Activated effector memory CD4-positive, alpha-beta T cell treated with anti-CD3 and anti-CD28 coated beads, Interleukin-2, amount 50 U/mL, for 16 hours (primary cell): Measurements from ENCODE around the gene ANKS4B.
"Not testable (repeated sequence)": the region's sequence is repeated elsewhere in the genome, so short reads cannot be mapped to it uniquely, and the experiment has no call there.

Experiments used
- DNase-seq: peaks from one replicate; pipeline ENCODE4 v3.0.0-alpha.2; 2020

The ANKS4B gene

DNA sequence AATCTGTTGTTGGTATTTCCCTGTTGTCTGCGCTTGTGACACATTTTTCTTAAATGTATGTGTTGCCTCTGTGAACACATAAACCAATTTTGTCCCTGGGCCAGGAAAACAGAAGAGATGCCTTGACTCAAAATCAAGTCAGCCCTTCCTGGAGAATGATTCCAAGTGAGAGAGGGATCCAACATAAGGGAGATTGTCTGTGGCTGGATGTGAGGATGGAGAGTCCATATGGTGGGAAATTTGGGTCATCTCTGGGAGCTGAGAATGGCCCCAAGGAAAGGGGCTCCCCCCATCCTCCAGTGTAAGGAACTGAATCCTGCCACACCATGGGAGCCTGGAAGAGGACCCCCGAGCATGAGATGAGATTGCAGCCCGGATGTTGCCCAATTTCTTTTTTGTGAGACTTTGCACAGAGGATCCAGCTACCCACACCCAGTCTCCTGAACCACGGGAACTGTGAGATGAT lies 31.1 kb downstream of the ANKS4B start:
- no peak for DNase-seq

DNA sequence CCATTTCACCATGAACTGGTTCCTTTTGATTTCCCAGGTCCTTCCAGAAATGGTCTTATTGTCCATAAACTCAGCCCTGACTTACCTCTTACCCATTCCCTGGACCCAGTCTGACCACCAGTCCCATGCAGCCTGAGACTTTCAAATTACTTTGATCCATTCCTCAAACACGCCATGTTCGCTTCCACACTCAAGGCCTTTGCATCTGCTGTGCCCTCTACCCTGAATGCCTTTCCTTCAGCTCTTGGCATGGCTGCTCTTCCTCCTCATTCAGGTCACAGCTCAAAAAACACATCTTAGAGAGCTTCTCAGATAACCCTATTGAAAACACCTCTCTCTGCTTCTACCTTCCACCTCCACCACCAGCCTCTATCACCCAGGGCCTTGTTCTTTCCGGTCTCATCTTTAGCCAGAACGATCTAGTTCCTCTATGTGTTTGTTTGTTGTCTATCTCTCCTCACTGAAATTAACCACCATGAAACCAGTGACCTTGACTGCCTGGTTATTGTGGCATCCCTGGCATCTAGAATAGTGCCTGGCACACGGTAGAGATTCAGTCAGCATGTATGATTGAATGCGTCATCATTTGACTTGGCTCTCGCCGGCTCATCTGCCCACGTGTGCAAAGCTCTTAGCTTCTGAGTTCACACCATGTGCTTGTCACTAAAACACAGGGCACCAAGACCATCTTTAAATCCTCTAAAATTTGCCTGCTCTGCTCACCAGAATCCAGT lies 31.8 kb downstream of the ANKS4B start:
- DNase-seq, result no peak

DNA sequence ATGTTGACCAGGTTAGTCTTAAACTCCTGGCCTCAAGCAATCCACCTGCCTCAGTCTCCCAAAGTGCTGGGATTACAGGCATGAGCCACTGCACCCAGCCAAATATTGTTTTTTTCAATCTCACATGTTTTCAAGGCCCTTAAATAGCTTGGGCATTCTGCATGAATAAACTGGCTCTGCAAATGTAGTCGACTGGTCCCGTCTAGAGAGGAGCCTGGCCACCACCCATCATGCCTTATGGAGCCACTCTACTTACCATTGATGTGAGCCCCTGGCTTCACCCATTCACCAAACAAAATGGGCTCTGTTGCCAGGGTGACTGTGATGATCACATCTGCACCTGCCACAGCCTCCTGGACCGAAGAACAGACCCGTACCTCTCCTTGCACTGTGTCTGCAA lies 33.8 kb downstream of the ANKS4B start:
- DNase-seq, result no peak

DNA sequence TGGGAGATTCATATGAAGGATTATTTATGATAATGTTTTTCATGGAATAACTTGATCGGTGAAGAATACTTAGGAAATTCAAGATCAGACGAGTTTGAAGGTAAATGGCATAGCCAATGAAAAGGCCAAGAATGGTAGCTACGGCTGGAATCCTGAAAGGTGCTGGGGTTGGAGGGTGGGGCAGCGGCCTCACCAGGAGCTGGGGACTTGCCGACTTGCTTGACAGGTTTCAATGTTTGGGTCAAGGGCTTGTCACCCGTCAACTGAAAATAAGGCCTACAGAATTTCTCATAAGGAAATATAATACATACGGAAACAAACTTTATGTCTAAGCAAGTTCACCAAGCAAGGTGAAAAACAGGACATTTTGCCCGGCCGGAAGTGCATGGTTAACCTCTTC lies 34.7 kb downstream of the ANKS4B start:
- no peak for DNase-seq

DNA sequence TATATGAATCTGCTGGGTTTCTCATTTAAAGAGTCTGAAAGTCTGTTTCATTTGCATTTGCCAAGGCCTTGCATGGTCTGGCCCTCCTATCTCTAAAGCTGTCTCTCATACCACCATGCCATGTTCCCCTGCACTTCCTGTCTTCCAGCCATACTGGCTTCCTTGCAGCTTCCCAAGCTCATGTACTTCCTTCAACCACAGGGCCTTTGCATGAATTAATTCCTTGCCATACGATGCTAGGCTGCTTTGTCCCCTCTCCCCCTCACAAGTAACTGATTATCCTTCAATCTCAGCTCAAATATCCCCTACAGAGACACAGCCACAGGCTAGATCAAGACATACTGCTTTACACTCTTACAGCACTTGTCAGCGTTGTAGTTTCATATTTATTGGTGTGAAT lies 38.8 kb downstream of the ANKS4B start:
- DNase-seq, result no peak

GRCh38 chr16:21272763-21273162 lies 39.3 kb downstream of the ANKS4B start:
- DNase-seq, result not testable (repeated sequence)

- no peak for DNase-seq
Observed at GRCh38 chr16:21274172-21274726, 40.8 kb downstream of the ANKS4B start.

DNA sequence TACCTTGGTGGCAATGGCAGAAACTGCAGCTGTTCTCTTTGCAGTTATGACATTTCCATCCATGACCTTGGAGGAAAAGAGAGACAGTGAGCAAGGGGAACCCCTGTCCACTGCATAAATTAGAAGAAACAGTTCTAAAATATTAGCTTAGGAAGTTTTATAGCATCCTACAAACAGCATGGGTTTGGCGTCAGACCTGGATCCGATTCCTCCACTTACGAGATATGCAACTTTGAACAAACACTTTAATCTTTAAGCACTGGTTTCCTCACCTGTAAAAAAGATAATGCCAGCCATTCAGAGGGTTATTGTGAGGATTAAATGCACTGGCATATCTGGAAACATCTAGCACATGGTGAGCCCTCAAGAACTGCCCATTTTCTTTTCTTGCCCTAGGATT lies 42.0 kb downstream of the ANKS4B start:
- DNase-seq, result no peak

- no peak for DNase-seq
Observed at GRCh38 chr16:21276090-21276489, 42.6 kb downstream of the ANKS4B start.

DNA sequence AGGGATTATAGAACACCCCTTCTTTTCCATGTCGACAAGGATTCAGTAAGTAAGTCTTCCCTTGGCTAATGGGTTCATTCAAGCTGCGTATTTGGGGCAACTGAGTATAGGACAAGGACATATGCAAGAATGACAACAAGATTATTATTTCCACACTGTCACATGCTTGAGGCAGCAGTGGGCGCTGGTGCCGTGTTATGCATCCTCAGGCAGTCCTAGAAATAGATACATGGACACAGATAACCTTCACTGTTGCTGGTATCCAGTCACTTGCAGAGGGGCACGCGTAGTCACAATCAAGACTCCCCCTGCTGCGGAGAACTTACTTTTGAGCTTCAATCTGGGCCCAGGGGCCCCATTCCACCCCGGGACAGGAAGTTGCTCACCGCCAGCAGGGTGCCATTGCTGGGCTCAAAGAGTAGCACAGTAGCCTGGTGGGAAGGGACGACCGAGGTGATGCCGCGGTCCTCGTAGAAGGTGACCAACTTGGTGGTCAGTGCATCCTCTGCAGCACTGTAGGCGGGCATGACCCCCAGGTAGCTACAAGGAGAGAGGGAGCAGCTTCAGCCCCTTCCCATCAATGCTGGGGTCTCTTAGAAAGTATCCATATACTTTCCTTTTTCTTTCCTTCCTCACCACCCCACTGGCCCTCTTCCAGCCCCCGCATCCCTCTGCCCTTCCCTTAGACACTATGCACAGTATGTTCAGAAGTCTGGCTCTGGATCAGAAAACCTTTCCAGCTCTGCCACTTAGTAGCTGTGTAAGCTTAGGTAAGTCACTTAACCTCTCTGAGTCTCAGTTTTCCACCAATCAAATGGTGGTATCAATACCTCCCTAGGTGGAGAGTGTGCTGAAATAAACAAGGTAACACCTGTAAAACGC lies 43.8 kb downstream of the ANKS4B start:
- DNase-seq, result no peak

- DNase-seq, result peak; percentile 77
Observed at GRCh38 chr16:21277927-21278706, 44.6 kb downstream of the ANKS4B start, which contains the start of gene CRYM. Gene CRYM, minus strand, starts transcription at chr16:21278290. Its CDS starts 39 bp downstream, at chr16:21278251.

DNA sequence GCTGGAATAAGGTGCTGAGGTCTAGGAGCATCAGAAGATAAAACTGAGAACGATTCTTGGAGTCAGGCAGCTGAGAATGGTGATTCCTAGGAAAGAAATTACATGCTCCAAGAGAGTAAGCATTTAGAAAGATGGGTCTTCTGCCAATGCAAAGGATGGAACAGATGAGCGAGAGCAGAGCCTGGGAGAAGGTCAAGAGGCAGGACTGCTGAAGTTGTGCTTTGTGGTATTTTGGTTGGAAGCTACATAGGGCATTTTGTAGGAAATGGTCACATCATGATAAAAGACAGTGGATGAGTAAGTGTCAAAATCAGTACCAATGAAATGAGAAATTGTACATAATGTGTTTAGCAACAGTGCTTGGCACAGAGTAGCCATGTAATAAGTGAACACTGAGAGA lies 46.0 kb downstream of the ANKS4B start:
- DNase-seq, result no peak

DNA sequence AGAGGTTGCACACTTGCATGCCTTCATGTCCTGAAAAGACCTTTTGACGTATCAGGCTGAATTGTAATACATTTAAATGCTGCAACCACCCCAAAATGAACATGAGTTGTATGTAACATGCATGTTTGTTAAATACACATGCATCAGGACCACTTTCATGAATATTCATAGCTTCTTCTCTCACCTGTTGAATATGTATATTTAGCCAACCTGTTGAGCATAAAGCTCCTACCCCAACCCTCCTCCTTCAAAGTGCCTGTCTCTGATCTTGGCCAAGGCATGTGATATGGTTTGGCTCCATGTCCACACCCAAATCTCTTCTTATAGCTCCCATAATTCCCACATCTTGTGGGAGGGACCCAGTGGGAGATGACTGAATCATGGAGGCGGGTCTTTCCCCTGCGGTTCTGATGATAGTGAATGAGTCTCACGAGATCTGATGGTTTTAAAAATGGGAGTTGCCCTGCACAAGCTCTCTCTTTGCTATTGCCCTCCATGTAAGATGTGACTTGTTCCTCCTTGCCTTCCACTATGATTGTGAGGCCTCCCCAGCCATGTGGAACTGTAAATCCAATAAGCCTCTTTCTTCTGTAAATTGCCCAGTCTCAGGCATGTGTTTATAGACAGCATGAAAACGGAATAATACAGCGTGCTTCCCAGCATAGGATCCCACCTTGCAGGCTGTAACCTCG lies 48.3 kb downstream of the ANKS4B start:
- no peak for DNase-seq

- DNase-seq, result no peak
Observed at GRCh38 chr16:21283521-21284289, 50.2 kb downstream of the ANKS4B start.

GRCh38 chr16:21284414-21284813 lies 50.9 kb downstream of the ANKS4B start:
- no peak for DNase-seq

DNA sequence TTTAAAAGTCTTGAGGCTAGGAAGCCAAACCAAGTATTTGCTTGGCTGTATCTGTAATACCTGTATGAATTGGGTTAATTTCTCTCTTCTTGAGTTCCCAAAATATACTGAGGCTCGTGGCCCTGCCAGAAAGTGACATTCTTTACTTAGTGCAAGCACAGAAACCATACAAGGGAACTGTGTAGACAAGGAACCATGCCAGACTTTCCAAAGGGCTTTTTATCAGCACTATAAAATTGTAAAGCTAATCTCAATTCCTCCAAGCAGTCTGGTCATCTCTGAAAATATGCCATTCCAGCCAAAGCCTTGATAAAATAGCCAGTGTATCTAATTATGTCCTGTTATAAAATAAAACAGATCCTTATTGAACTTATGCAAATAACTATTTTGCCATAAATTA lies 51.8 kb downstream of the ANKS4B start:
- DNase-seq, result no peak

- DNase-seq, result not testable (repeated sequence)
Observed at GRCh38 chr16:21289789-21290188, 56.3 kb downstream of the ANKS4B start.

DNA sequence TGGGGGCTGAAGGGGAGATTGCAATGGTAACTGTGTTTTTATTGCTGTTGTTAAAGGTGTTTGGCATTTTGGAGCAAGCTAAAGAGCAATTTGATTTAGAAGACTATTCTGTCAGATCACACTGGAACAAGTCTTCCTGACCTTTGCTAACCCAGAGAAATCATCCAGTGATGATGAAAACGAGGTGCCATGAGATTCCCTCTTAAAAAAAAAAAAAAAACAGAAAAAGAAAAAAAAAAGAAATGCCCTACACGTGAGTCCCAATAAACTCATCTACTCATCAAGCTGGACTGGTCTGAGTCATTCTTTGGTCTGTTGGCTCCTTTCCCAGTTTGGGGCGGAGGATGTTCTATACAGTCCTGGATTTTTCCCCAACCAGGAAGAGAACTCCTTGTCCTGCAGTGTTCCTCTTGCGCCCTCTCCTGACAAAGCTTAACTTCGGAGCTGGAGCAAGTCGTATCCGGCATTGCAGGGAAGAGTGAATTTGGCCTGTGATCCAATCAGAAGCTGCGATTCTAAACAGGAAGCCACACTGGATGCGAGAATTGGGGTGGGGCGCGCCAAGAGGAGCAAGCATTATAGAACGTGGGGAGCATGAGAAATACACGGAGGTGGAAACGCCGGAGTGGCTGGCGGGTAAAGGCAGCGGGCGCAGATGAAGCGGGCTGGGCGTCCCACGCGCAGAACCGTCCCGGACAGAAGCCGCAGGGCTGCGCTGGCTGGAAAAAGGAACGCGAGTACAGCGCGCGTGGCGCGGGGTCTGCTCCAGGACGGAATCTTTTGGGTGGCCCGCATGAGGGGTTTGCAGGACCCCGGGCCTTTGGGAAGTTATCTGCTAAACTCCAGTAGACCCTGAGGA lies 67.0 kb downstream of the ANKS4B start:
- DNase-seq, result peak; percentile 75

- peak; percentile 73 for DNase-seq
Observed at GRCh38 chr16:21301168-21301894, 67.8 kb downstream of the ANKS4B start.

GRCh38 chr16:21301895-21302291 lies 68.4 kb downstream of the ANKS4B start:
- DNase-seq, result no peak
